Lower lobe of right lung (tissue), 2 donors: Measurements from ENCODE around the gene C12orf50. TPM values are rescaled to one million over a fixed set of nuclear protein-coding genes. Genes with fewer than 3 reads are reported as not detected.

Experiments
- ATAC-seq, 2 donors: fragments of 200-7000 bp; cut with Tn5 transposase; one replicate each; pipeline ENCODE4 v1.9.1; 2020 to 2022; ENCODE audit warnings: mild to moderate bottlenecking in 2 of 2, moderate library complexity in 2 of 2
- DNase-seq: peaks from one replicate; pipeline ENCODE4 v3.0.0-alpha.2; 2020
- H3K27ac ChIP-seq: fragments of 200-600 bp; one replicate; pipeline ENCODE4 v1.8.0; 2022
- H3K27me3 ChIP-seq: fragments of 200-600 bp; one replicate; pipeline ENCODE4 v1.8.0; 2022; ENCODE audit warnings: low read depth
- H3K36me3 ChIP-seq: fragments of 200-600 bp; one replicate; pipeline ENCODE4 v1.8.0; 2022; ENCODE audit warnings: mild to moderate bottlenecking
- H3K4me1 ChIP-seq: fragments of 200-600 bp; one replicate; pipeline ENCODE4 v1.8.0; 2022
- H3K4me3 ChIP-seq: fragments of 200-600 bp; one replicate; pipeline ENCODE4 v1.8.0; 2022; ENCODE audit warnings: mild to moderate bottlenecking
- H3K9me3 ChIP-seq: fragments of 200-600 bp; one replicate; pipeline ENCODE4 v1.8.0; 2022
- intact Hi-C: fragments of 100-400 bp; cut with DNase I; formaldehyde crosslinking; loops from one replicate; pipeline ENCODE4 v1.11.0; 2022
- total RNA-seq: library from RNA; stranded (reverse); fragmentation: NEBNext Ultra II Directional; extraction: Animal tissue kit (Norgen Biotek cat#: 25700); gene quantifications from one replicate; pipeline ENCODE4 v1.2.1, GENCODE V29; 2021
- TF ChIP-seq, protein P1 (sequence below): fragments of 200-600 bp; IDR thresholded peaks from one replicate; pipeline ENCODE4 v1.8.0; 2022; ENCODE audit warnings: antibody characterized with exemption, mild to moderate bottlenecking
- donor health status: DM: no; HTN: yes; CAD: no; lungs with severe emphysema.

The C12orf50 gene
- total RNA-seq, 1 donor from 2014 or later, result not detected

DNA sequence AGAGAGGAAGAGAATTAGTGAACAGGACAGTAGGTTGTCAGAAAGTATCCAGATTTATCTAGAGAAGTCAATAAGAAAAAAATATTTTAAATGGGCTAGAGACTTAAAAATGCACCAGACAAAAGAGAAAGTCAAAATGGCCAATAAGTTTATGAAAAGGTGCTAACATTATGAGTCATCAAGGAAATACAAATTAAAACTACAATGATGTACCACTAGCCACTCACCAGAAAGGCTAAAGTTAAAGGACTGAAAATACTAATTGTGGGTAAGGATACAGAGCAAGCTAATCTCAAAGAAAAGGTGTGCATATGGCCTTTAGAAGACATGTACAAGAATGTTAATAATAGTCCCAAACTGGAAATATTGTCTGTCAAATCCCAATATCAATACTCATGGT is 37.7 kb downstream of the C12orf50 start:
- no peak overlapping the region for H3K27ac ChIP-seq
- H3K27me3 ChIP-seq, result no peaks in the 10 kb centered on the region
- DNase-seq, result no peak
- no peak for ATAC-seq
- H3K4me1 ChIP-seq, result no peaks in the 10 kb centered on the region
- TF ChIP-seq, protein P1, sequence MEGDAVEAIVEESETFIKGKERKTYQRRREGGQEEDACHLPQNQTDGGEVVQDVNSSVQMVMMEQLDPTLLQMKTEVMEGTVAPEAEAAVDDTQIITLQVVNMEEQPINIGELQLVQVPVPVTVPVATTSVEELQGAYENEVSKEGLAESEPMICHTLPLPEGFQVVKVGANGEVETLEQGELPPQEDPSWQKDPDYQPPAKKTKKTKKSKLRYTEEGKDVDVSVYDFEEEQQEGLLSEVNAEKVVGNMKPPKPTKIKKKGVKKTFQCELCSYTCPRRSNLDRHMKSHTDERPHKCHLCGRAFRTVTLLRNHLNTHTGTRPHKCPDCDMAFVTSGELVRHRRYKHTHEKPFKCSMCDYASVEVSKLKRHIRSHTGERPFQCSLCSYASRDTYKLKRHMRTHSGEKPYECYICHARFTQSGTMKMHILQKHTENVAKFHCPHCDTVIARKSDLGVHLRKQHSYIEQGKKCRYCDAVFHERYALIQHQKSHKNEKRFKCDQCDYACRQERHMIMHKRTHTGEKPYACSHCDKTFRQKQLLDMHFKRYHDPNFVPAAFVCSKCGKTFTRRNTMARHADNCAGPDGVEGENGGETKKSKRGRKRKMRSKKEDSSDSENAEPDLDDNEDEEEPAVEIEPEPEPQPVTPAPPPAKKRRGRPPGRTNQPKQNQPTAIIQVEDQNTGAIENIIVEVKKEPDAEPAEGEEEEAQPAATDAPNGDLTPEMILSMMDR, result no peak
- no peak overlapping the region for H3K4me3 ChIP-seq
- H3K9me3 ChIP-seq, result no peaks in the 10 kb centered on the region
- intact Hi-C loops, result no loop called here
- H3K36me3 ChIP-seq, result no peaks in the 10 kb centered on the region

DNA sequence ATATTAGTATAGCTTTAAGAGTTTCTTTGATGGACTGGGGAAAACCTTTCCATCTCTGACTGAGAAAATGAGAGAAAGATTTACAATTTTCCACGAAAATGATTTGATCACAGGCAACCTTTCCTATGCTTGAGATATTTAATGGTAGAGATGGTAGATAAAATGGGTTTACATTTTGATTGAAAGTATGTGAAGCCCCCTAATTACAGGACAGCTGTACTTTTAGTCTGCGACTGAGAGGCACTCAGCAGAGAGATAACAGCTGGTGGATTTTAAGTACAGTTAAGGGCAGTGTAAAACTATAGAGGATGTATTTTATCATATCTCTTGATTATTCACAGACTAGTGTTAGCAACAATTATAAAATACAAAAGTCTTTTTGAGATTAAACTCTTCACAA is 40.7 kb downstream of the C12orf50 start:
- no peak overlapping the region for H3K27ac ChIP-seq
- H3K36me3 ChIP-seq, result no peaks in the 10 kb centered on the region
- TF ChIP-seq, protein P1, result no peak
- ATAC-seq, result no peak
- no peaks in the 10 kb centered on the region for H3K9me3 ChIP-seq
- H3K4me1 ChIP-seq, result no peaks in the 10 kb centered on the region
- no peak overlapping the region for H3K4me3 ChIP-seq
- DNase-seq, result no peak
- intact Hi-C loops, result no loop called here
- H3K27me3 ChIP-seq, result no peaks in the 10 kb centered on the region

DNA sequence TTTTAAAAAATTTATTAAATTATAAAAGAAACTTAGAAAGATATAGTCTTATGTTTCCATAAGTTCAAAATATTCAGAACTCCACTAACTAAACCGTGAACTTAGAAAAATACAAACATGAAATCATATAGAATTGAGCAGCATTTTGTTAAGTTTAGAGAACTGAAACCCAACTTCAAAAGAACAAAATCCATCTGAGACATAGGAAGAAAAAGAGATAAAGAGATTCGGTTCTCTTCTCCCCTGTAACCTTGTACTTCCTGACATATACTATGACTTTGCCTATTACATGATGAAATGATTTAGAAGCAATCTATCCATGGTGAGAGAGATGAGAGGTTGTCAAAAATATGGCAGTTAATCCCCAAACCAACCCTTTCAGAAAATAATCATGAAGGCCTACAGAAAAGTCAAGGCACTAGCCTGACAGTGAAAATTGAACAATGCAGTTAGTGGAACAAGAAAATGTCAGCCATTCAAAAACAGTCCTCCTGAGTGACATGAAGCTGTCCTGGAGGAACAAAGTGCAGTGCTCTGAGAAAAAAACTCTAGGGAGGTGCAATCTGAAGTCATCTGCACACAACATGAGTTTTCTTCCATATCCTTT is 44.0 kb downstream of the C12orf50 start:
- intact Hi-C loops, result no loop called here

DNA sequence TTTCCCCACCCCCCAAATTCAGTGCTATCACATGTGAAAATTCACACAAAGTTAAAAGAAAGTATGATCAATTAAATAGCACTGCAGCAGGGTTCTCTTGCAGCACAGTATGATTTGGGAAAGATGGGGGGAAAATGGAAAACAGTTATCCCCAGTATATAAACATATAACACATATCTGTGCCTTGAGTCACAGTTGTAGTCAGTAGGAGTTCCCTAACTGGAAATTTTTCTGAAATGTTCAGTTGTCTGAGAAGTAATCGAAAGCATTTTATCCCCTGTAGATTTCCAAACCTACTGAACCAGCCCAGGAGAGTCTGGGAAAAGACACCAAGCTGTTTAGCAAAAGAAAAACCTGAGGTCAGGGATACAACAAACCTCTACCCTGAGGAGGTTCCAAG is 47.0 kb downstream of the C12orf50 start:
- DNase-seq (no peak), ATAC-seq (no peak)
- Histone ChIP-seq H3K27ac (no peak overlapping the region), H3K27me3 (no peaks in the 10 kb centered on the region), H3K9me3 (no peaks in the 10 kb centered on the region), H3K4me3 (no peak overlapping the region), H3K36me3 (no peaks in the 10 kb centered on the region), H3K4me1 (no peaks in the 10 kb centered on the region)
- TF ChIP-seq, protein P1, result no peak
- intact Hi-C loops, result no loop called here

More for the DNA sequence above, 44.0 kb downstream of the C12orf50 start:
- H3K4me1 ChIP-seq, result no peaks in the 10 kb centered on the region
- H3K4me3 ChIP-seq, result no peak overlapping the region
- TF ChIP-seq, protein P1, result no peak
- ATAC-seq, result no peak
- no peak for DNase-seq
- H3K36me3 ChIP-seq, result no peaks in the 10 kb centered on the region
- H3K27ac ChIP-seq, result no peak overlapping the region
- H3K9me3 ChIP-seq, result no peaks in the 10 kb centered on the region
- H3K27me3 ChIP-seq, result no peaks in the 10 kb centered on the region

DNA sequence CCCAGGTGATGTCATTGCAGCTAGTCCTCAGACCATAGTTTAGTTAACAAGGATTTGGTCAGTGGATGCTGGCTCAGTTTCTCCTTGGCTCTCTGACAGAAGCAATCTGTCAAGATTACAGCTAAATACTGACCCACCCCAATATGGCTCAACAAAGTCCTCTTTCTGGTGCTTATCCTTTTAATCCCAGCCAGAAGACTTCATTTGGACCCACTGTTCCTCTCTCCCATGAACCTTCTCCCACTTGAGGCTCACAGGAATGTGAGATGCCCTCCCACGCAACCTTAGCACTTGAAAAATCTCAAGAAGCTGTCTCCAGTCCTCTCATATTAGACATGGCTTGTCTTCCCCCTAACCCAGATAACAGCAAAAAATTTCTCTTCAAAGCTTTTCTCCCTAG is 47.7 kb downstream of the C12orf50 start:
- H3K27ac ChIP-seq, result no peak overlapping the region
- DNase-seq, result no peak
- TF ChIP-seq, protein P1, result no peak
- H3K4me3 ChIP-seq, result no peak overlapping the region
- H3K27me3 ChIP-seq, result no peaks in the 10 kb centered on the region
- intact Hi-C loops, result no loop called here
- no peaks in the 10 kb centered on the region for H3K36me3 ChIP-seq
- no peaks in the 10 kb centered on the region for H3K4me1 ChIP-seq
- no peaks in the 10 kb centered on the region for H3K9me3 ChIP-seq
- ATAC-seq, result no peak

DNA sequence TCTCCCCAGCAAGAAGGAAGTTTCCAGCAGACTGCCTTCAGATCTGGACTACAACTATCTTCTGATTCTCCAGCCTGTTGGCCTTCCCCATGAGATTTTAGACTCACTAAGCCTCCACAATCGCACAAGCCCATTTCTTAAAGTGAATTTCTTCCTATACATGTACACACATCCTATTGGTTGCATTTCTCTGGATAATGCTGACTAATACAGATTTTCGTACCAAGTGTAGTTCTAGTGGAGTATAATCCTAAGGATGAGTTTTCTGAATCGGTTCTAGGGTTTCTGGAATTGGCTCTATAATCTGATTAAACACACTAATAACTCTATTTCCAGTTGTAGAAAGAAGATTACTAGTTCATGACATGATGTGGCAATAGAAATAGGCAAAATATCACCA is 53.3 kb downstream of the C12orf50 start:
- no peak for ATAC-seq
- Histone ChIP-seq H3K4me1 (no peaks in the 10 kb centered on the region), H3K27ac (no peak overlapping the region), H3K9me3 (no peaks in the 10 kb centered on the region), H3K4me3 (no peak overlapping the region), H3K36me3 (no peaks in the 10 kb centered on the region), H3K27me3 (no peaks in the 10 kb centered on the region)
- TF ChIP-seq, protein P1, result no peak
- intact Hi-C loops, result no loop called here
- no peak for DNase-seq
